ENCODE data around the gene PIAS4. TPM values are rescaled to one million over a fixed set of nuclear protein-coding genes. Genes with fewer than 3 reads are reported as not detected.
A peak's percentile ranks its signal among the peaks of the same experiment; 100 is the strongest.

PIAS4 gene
- total RNA-seq, 1 experiment from 2014 or later, result 45.7 TPM

DNA sequence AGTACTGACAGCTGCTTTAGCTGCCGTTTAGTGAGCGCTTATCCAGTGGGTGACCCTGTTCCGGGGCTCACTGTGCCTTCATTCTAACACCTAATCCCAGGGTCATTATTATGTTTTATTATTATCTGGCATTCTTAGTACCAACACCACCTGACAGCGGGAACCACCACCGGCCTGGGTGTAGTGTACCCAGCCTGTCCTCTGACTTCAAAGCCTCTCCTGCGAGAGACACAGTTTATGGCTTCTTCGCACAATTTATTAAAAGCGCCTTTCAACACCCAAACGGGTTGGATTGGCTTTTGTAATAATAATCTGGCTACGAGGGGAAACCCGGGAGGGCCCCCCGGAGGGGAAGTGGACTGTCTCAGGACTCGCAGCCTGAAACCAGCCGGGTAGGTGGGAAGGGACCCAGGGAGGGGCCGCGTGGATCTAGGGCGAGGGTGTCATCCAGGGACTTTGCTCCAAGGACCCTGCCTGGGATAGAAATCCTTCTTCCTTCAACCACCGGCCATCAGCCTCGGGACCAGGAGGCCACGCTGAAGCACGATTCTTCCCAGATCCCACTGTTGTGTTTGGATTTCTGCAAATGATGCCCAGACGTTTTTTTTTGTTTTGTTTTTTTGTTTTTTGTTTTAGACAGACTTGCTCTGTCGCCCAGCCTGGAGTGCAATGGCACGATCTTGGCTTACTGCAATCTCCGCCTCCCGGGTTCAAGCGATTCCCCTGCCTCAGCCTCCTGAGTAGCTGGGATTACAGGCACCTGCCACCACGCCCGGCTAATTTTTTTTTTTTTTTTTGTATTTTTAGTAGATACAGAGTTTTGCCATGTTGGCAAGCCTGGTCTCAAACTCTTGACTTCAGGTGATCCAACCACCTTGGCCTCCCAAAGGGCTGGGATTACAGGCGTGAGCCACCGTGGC, 60.8 kb downstream of the PIAS4 start:
- H3K36me3 Mint-ChIP-seq (ENCODE audit: insufficient read depth, unreplicated experiment), result peaks cover 6% of the 10 kb centered on the region
- peak overlapping the region; percentile 76 for H3K4me3 Mint-ChIP-seq (ENCODE audit: unreplicated experiment)
- Histone ChIP-seq H3K4me3 (ENCODE audit: low read depth, low read length) (peak overlapping the region; percentile 91), H3K4me1 (peaks cover 9% of the 10 kb centered on the region), H3K36me3 (ENCODE audit: control insufficient read depth, insufficient read depth, low read length) (no peaks in the 10 kb centered on the region; the same call in 1 of the 2 replicates), H3K27me3 (replicated peaks; ENCODE audit: control insufficient read depth, insufficient read depth, low read length) (no peaks in the 10 kb centered on the region), H3K9me3 (no peaks in the 10 kb centered on the region)
- no peak overlapping the region for H3K27ac Mint-ChIP-seq (ENCODE audit: unreplicated experiment)
- CTCF ChIA-PET, result no interaction called here
- intact Hi-C loops (cut with micrococcal nuclease; ENCODE audit: unreplicated experiment), result loop anchor here (5.0 to 10.0 kb wide), 3 partner anchors 54 to 84 kb away; partner anchors contain the start of genes EEF2, MAP2K2 and PIAS4
- no peaks in the 10 kb centered on the region for H3K9me3 Mint-ChIP-seq (ENCODE audit: unreplicated experiment)
- TF ChIP-seq, protein P1, sequence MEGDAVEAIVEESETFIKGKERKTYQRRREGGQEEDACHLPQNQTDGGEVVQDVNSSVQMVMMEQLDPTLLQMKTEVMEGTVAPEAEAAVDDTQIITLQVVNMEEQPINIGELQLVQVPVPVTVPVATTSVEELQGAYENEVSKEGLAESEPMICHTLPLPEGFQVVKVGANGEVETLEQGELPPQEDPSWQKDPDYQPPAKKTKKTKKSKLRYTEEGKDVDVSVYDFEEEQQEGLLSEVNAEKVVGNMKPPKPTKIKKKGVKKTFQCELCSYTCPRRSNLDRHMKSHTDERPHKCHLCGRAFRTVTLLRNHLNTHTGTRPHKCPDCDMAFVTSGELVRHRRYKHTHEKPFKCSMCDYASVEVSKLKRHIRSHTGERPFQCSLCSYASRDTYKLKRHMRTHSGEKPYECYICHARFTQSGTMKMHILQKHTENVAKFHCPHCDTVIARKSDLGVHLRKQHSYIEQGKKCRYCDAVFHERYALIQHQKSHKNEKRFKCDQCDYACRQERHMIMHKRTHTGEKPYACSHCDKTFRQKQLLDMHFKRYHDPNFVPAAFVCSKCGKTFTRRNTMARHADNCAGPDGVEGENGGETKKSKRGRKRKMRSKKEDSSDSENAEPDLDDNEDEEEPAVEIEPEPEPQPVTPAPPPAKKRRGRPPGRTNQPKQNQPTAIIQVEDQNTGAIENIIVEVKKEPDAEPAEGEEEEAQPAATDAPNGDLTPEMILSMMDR (IDR thresholded peaks at IDR 0.05; ENCODE audit: insufficient read depth in 1 of 2, low read depth in 1 of 2, low read length in 1 of 2, severe bottlenecking in 1 of 2, unreplicated experiment in 1 of 2), result no peak
- POLR2A ChIA-PET, result no interaction called here
- no TSS peak for BruUV-seq (replicated peaks)
- no peak for DNase-seq
- H3K4me1 Mint-ChIP-seq (ENCODE audit: low read depth, unreplicated experiment), result no peaks in the 10 kb centered on the region
- no peaks in the 10 kb centered on the region for H3K27me3 Mint-ChIP-seq (ENCODE audit: insufficient read depth, unreplicated experiment)

DNA sequence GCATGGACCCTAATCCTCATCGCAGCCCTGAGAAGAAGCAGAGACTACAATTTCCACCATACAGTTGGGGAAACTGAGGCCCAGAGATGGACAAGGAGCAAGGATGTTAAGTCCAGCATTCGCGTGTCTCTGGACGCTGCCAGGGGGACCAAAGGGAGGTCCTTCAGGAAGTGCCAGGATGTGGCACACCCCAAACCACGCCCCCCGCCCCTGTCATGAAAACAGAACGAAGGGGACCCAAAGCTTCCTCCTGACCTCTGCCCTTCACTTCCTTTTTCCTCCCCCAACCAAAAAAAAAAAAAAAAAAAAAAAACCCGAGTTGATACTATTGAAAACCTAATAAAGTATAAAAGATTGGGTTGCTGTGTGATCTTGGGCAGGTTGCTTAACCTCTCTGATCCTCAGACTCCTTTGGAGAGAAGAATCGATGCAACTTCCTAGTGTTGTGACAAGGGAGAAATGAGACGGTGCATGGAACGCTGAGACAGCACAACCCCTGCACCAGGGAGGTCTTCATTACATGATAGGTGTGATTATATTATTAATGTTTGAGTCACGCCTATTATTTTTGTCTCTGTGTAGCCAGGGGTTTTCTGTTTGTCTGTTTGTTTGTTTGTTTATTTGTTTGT, 61.9 kb downstream of the PIAS4 start:
- TF ChIP-seq, protein P1 (IDR thresholded peaks at IDR 0.05; ENCODE audit: insufficient read depth in 1 of 2, low read depth in 1 of 2, low read length in 1 of 2, severe bottlenecking in 1 of 2, unreplicated experiment in 1 of 2), result no peak
- H3K9me3 Mint-ChIP-seq (ENCODE audit: unreplicated experiment), result no peaks in the 10 kb centered on the region
- no peaks in the 10 kb centered on the region for H3K36me3 Mint-ChIP-seq (ENCODE audit: insufficient read depth, unreplicated experiment)
- no peaks in the 10 kb centered on the region for H3K4me1 Mint-ChIP-seq (ENCODE audit: low read depth, unreplicated experiment)
- ChIA-PET CTCF (no interaction called here), POLR2A (no interaction called here)
- H3K27me3 ChIP-seq (replicated peaks; ENCODE audit: control insufficient read depth, insufficient read depth, low read length), result no peaks in the 10 kb centered on the region
- BruUV-seq (replicated peaks), result no TSS peak
- H3K4me1 ChIP-seq, result no peaks in the 10 kb centered on the region
- H3K27ac Mint-ChIP-seq (ENCODE audit: unreplicated experiment), result no peak overlapping the region
- no peak overlapping the region for H3K4me3 Mint-ChIP-seq (ENCODE audit: unreplicated experiment)
- no peaks in the 10 kb centered on the region for H3K9me3 ChIP-seq
- no peak for DNase-seq
- no peak overlapping the region for H3K4me3 ChIP-seq (ENCODE audit: low read depth, low read length)
- H3K27me3 Mint-ChIP-seq (ENCODE audit: insufficient read depth, unreplicated experiment), result no peaks in the 10 kb centered on the region
- no peaks in the 10 kb centered on the region for H3K36me3 ChIP-seq (ENCODE audit: control insufficient read depth, insufficient read depth, low read length)
- intact Hi-C loops (cut with micrococcal nuclease; ENCODE audit: unreplicated experiment), result loop anchor here (5.0 to 10.0 kb wide), 3 partner anchors 53 to 85 kb away; partner anchors contain the start of genes EEF2, MAP2K2 and PIAS4

DNA sequence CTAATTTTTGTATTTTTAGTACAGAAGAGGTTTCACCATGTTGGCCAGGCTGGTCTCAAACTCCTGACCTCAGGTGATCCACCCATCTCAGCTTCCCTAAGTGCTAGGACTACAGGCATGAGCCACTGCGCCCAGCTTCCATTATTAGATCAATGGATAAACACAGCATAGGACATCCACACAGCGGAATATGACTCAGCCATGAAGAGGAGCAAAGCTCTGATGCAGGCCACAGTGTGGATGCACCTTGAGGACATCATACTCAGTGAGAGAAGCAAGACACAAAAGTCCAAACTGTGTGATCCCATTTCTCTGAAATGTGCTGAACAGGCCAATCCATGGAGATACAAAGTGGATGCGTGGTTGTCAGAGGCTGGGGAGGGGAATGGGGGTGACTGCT, 64.1 kb downstream of the PIAS4 start:
- Mint-ChIP-seq H3K9me3 (ENCODE audit: unreplicated experiment) (no peaks in the 10 kb centered on the region), H3K4me3 (ENCODE audit: unreplicated experiment) (no peak overlapping the region), H3K36me3 (ENCODE audit: insufficient read depth, unreplicated experiment) (no peaks in the 10 kb centered on the region), H3K4me1 (ENCODE audit: low read depth, unreplicated experiment) (no peaks in the 10 kb centered on the region), H3K27me3 (ENCODE audit: insufficient read depth, unreplicated experiment) (no peaks in the 10 kb centered on the region), H3K27ac (ENCODE audit: unreplicated experiment) (no peak overlapping the region)
- H3K4me3 ChIP-seq (ENCODE audit: low read depth, low read length), result no peak overlapping the region
- H3K27me3 ChIP-seq (replicated peaks; ENCODE audit: control insufficient read depth, insufficient read depth, low read length), result no peaks in the 10 kb centered on the region
- no peaks in the 10 kb centered on the region for H3K36me3 ChIP-seq (ENCODE audit: control insufficient read depth, insufficient read depth, low read length)
- CTCF ChIA-PET, result no interaction called here
- TF ChIP-seq, protein P1 (IDR thresholded peaks at IDR 0.05; ENCODE audit: insufficient read depth in 1 of 2, low read depth in 1 of 2, low read length in 1 of 2, severe bottlenecking in 1 of 2, unreplicated experiment in 1 of 2), result no peak
- H3K9me3 ChIP-seq, result no peaks in the 10 kb centered on the region
- intact Hi-C loops (cut with micrococcal nuclease; ENCODE audit: unreplicated experiment), result no loop called here
- POLR2A ChIA-PET, result no interaction called here
- no peaks in the 10 kb centered on the region for H3K4me1 ChIP-seq
- no peak for DNase-seq
- no TSS peak for BruUV-seq (replicated peaks)

Measured in Caco-2 (cell line).